Measurements from ENCODE around the gene TMEM174.

GRCh38 chr5:73154208-73155006 is 18.6 kb upstream of the TMEM174 start:
- TF ChIP-seq EZH2 (IDR thresholded peaks at IDR 0.05; ENCODE audit: insufficient read depth, low read length) (no peak), CTCF (IDR thresholded peaks at IDR 0.05; ENCODE audit: insufficient read depth, low read depth, low read length) (no peak)

Measured in astrocyte (in vitro differentiated cells and primary cell).